Smooth muscle cell (in vitro differentiated cells): ENCODE results near the gene LCMT1. TPM values are rescaled to one million over a fixed set of nuclear protein-coding genes. Genes with fewer than 3 reads are reported as not detected.

Experiments
- DNase-seq: peaks from one replicate; lab custom pipeline; 2025; ENCODE audit not compliant: unreplicated experiment; lab: John Stamatoyannopoulos, UW
- H2AFZ ChIP-seq: fragments of 200-600 bp; sonication (generic); 2 replicates; pipeline ENCODE4 v1.6.0; 2016; ENCODE audit warnings: antibody characterized with exemption, low read depth, mild to moderate bottlenecking
- H3F3A ChIP-seq: fragments of 200-600 bp; sonication (generic); 2 replicates; pipeline ENCODE4 v1.6.0; 2017; ENCODE audit warnings: antibody characterized with exemption, low read depth
- H3K27ac ChIP-seq: fragments of 200-600 bp; sonication (generic); 2 replicates; pipeline ENCODE4 v1.5.1; 2016; ENCODE audit warnings: low read depth, mild to moderate bottlenecking
- H3K27me3 ChIP-seq: fragments of 200-600 bp; sonication (generic); 2 replicates; pipeline ENCODE4 v1.6.1; 2016; ENCODE audit warnings: low read depth, mild to moderate bottlenecking
- H3K36me3 ChIP-seq: fragments of 200-600 bp; sonication (generic); 2 replicates; pipeline ENCODE4 v1.5.1; 2016; ENCODE audit warnings: low read depth
- H3K4me1 ChIP-seq: fragments of 200-600 bp; sonication (generic); 2 replicates; pipeline ENCODE4 v1.5.1; 2016; ENCODE audit warnings: low read depth
- H3K4me2 ChIP-seq: fragments of 200-600 bp; sonication (generic); 2 replicates; pipeline ENCODE4 v1.6.0; 2016; ENCODE audit warnings: mild to moderate bottlenecking
- H3K4me3 ChIP-seq: fragments of 200-600 bp; sonication (generic); 2 replicates; pipeline ENCODE4 v1.5.1; 2016; ENCODE audit warnings: mild to moderate bottlenecking
- H3K79me2 ChIP-seq: fragments of 200-600 bp; sonication (generic); 2 replicates; pipeline ENCODE4 v1.6.0; 2016; ENCODE audit warnings: low read depth, mild to moderate bottlenecking
- H3K9ac ChIP-seq: fragments of 200-600 bp; sonication (generic); 2 replicates; pipeline ENCODE4 v1.6.0; 2016; ENCODE audit warnings: low read depth
- H3K9me3 ChIP-seq: fragments of 200-600 bp; sonication (generic); replicated peaks from 2 replicates; pipeline ENCODE4 v1.5.1; 2016; ENCODE audit warnings: low read depth
- H4K20me1 ChIP-seq: fragments of 200-600 bp; sonication (generic); 2 replicates; pipeline ENCODE4 v1.6.0; 2016; ENCODE audit warnings: low read depth
- CTCF ChIP-seq: fragments of 200-600 bp; sonication (generic); IDR thresholded peaks from 2 replicates; pipeline ENCODE4 v1.5.1; 2017; ENCODE audit warnings: borderline replicate concordance, mild to moderate bottlenecking, antibody characterized with exemption; ENCODE audit not compliant: insufficient read depth, poor library complexity, severe bottlenecking
- WGBS: methylation state at CpG from one replicate; pipeline ENCODE4 v1.1.7; 2016; ENCODE audit warnings: low lambda C conversion rate; 5-methylcytosine and 5-hydroxymethylcytosine counted together
- polyA plus RNA-seq: library from polyadenylated mRNA; unstranded; fragments of >200 nt; fragmentation: Nextera tagmentation; extraction: Ambion mirVana; gene quantifications from 2 replicates; pipeline ENCODE4 v1.2.1, GENCODE V29; 2016
- total RNA-seq: library from RNA; depleted of rRNA; stranded (reverse); fragments of >200 nt; gene quantifications from 2 replicates; pipeline ENCODE4 v1.2.3, GENCODE V29; 2014

The LCMT1 gene
- total and polyA plus RNA-seq, 2 experiments from 2014 or later = 52.5 to 57.6 TPM

GRCh38 chr16:25187491-25187795 is 75.9 kb downstream of the LCMT1 start:
- TF ChIP-seq CTCF = no peak
- DNase-seq = no peak

GRCh38 chr16:25189305-25189704 is 77.8 kb downstream of the LCMT1 start:
- Histone ChIP-seq H3K4me1 (no peaks in the 10 kb centered on the region), H3K27ac (no peak overlapping the region), H3F3A (no peaks in the 10 kb centered on the region), H3K79me2 (no peaks in the 10 kb centered on the region), H3K27me3 (no peaks in the 10 kb centered on the region), H4K20me1 (no peaks in the 10 kb centered on the region), H3K9ac (no peak overlapping the region), H3K4me3 (no peak overlapping the region), H3K36me3 (no peaks in the 10 kb centered on the region), H2AFZ (no peak overlapping the region), H3K4me2 (no peak overlapping the region), H3K9me3 (no peaks in the 10 kb centered on the region)
- WGBS = 96% methylated on average over 6 of the region's 6 CpGs
- no peak for TF ChIP-seq CTCF
- no peak for DNase-seq

More at GRCh38 chr16:25187491-25187795, 75.9 kb downstream of the LCMT1 start:
- Histone ChIP-seq H3K9me3 (no peaks in the 10 kb centered on the region), H3K27me3 (no peaks in the 10 kb centered on the region), H3K4me2 (no peak overlapping the region), H4K20me1 (no peaks in the 10 kb centered on the region), H3K9ac (no peak overlapping the region), H2AFZ (no peak overlapping the region), H3K4me1 (no peaks in the 10 kb centered on the region), H3K79me2 (no peaks in the 10 kb centered on the region), H3K27ac (no peak overlapping the region), H3F3A (no peaks in the 10 kb centered on the region), H3K4me3 (no peak overlapping the region), H3K36me3 (no peaks in the 10 kb centered on the region)
- WGBS = 92% methylated on average over 3 of the region's 3 CpGs

GRCh38 chr16:25192096-25192495 is 80.6 kb downstream of the LCMT1 start:
- DNase-seq = no peak
- no peaks in the 10 kb centered on the region for H3K9me3 ChIP-seq
- H2AFZ ChIP-seq = no peak overlapping the region
- H3K9ac ChIP-seq = no peak overlapping the region
- H3K4me1 ChIP-seq = no peaks in the 10 kb centered on the region
- H3K4me2 ChIP-seq = no peak overlapping the region
- no peak overlapping the region for H3K4me3 ChIP-seq
- no peaks in the 10 kb centered on the region for H3F3A ChIP-seq
- no peaks in the 10 kb centered on the region for H3K79me2 ChIP-seq
- no peaks in the 10 kb centered on the region for H3K27me3 ChIP-seq
- H3K27ac ChIP-seq = no peak overlapping the region
- H3K36me3 ChIP-seq = no peaks in the 10 kb centered on the region
- no peak for TF ChIP-seq CTCF
- WGBS = 84% methylated on average over 6 of the region's 6 CpGs
- H4K20me1 ChIP-seq = no peaks in the 10 kb centered on the region

- Histone ChIP-seq H4K20me1 (no peaks in the 10 kb centered on the region), H3K9ac (no peak overlapping the region), H3K4me2 (no peak overlapping the region), H3K27me3 (no peaks in the 10 kb centered on the region), H3K4me3 (no peak overlapping the region), H3K27ac (no peak overlapping the region), H3K79me2 (no peaks in the 10 kb centered on the region), H3K9me3 (no peaks in the 10 kb centered on the region), H2AFZ (no peak overlapping the region), H3K36me3 (no peaks in the 10 kb centered on the region), H3F3A (no peaks in the 10 kb centered on the region), H3K4me1 (no peaks in the 10 kb centered on the region)
- TF ChIP-seq CTCF = no peak
- WGBS = 90% methylated on average over 7 of the region's 7 CpGs
- DNase-seq = no peak
Observed at GRCh38 chr16:25194273-25194878, 82.8 kb downstream of the LCMT1 start.
